ACC112 (cell line): ENCODE measurements around the gene PVALB.

Experiments
- H2AFZ ChIP-seq: fragments of 200-600 bp; sonication (generic); one replicate; pipeline ENCODE4 v1.6.0; 2017; ENCODE audit warnings: antibody characterized with exemption, low read length; ENCODE audit not compliant: unreplicated experiment
- H3K27ac ChIP-seq: fragments of 200-600 bp; sonication (generic); 2 replicates; pipeline ENCODE4 v1.5.1; 2014; ENCODE audit warnings: low read depth, mild to moderate bottlenecking, antibody characterized with exemption, low read length, moderate library complexity
- H3K27me3 ChIP-seq: fragments of 200-600 bp; sonication (generic); 2 replicates; pipeline ENCODE4 v1.6.1; 2014; ENCODE audit warnings: mild to moderate bottlenecking, antibody characterized with exemption, low read length, moderate library complexity, mixed read lengths; ENCODE audit not compliant: insufficient read depth
- H3K36me3 ChIP-seq: fragments of 200-600 bp; sonication (generic); 2 replicates; pipeline ENCODE4 v1.6.1; 2016; ENCODE audit warnings: mild to moderate bottlenecking, antibody characterized with exemption, low read length, moderate library complexity, mixed read lengths; ENCODE audit not compliant: insufficient read depth
- H3K4me1 ChIP-seq: fragments of 200-600 bp; sonication (generic); one replicate; pipeline ENCODE4 v1.6.1; 2016; ENCODE audit warnings: low read length, mixed read lengths; ENCODE audit not compliant: insufficient read depth, unreplicated experiment, control insufficient read depth
- H3K4me3 ChIP-seq: fragments of 200-600 bp; sonication (generic); 2 replicates; pipeline ENCODE4 v1.5.1; 2014; ENCODE audit warnings: mild to moderate bottlenecking, low read depth, low read length
- H3K79me2 ChIP-seq: fragments of 200-600 bp; sonication (generic); one replicate; pipeline ENCODE4 v1.6.0; 2016; ENCODE audit warnings: low read length; ENCODE audit not compliant: control insufficient read depth, unreplicated experiment, insufficient read depth

Gene PVALB

GRCh38 chr22:36772451-36772850, 44.4 kb downstream of the PVALB start:
- H3K36me3 ChIP-seq = no peaks in the 10 kb centered on the region
- H3K27me3 ChIP-seq = no peaks in the 10 kb centered on the region
- H3K79me2 ChIP-seq = no peaks in the 10 kb centered on the region
- H3K27ac ChIP-seq = no peak overlapping the region
- no peak overlapping the region for H3K4me3 ChIP-seq
- H3K4me1 ChIP-seq = peaks cover 9% of the 10 kb centered on the region
- no peak overlapping the region for H2AFZ ChIP-seq

- Histone ChIP-seq H2AFZ (no peak overlapping the region), H3K4me3 (no peak overlapping the region), H3K27me3 (no peaks in the 10 kb centered on the region), H3K36me3 (no peaks in the 10 kb centered on the region), H3K4me1 (peaks cover 5% of the 10 kb centered on the region), H3K79me2 (no peaks in the 10 kb centered on the region), H3K27ac (no peak overlapping the region)
Observed at GRCh38 chr22:36771356-36772063, 45.3 kb downstream of the PVALB start.

- Histone ChIP-seq H3K4me3 (no peak overlapping the region), H3K79me2 (no peaks in the 10 kb centered on the region), H2AFZ (no peak overlapping the region), H3K27ac (no peak overlapping the region), H3K4me1 (peaks cover 5% of the 10 kb centered on the region), H3K36me3 (no peaks in the 10 kb centered on the region), H3K27me3 (no peaks in the 10 kb centered on the region)
Observed at GRCh38 chr22:36770513-36771231, 46.2 kb downstream of the PVALB start.

GRCh38 chr22:36769541-36770512, 47.0 kb downstream of the PVALB start:
- H3K27me3 ChIP-seq = no peaks in the 10 kb centered on the region
- no peaks in the 10 kb centered on the region for H3K79me2 ChIP-seq
- no peaks in the 10 kb centered on the region for H3K36me3 ChIP-seq
- no peak overlapping the region for H3K27ac ChIP-seq
- no peak overlapping the region for H2AFZ ChIP-seq
- H3K4me1 ChIP-seq = no peaks in the 10 kb centered on the region
- no peak overlapping the region for H3K4me3 ChIP-seq

- no peak overlapping the region for H3K27ac ChIP-seq
- H2AFZ ChIP-seq = no peak overlapping the region
- no peaks in the 10 kb centered on the region for H3K4me1 ChIP-seq
- H3K4me3 ChIP-seq = no peak overlapping the region
- H3K79me2 ChIP-seq = no peaks in the 10 kb centered on the region
- H3K27me3 ChIP-seq = no peaks in the 10 kb centered on the region
- H3K36me3 ChIP-seq = no peaks in the 10 kb centered on the region
Observed at GRCh38 chr22:36768616-36769015, 48.2 kb downstream of the PVALB start.

GRCh38 chr22:36768141-36768540, 48.7 kb downstream of the PVALB start:
- no peak overlapping the region for H3K27ac ChIP-seq
- H3K79me2 ChIP-seq = no peaks in the 10 kb centered on the region
- H3K4me1 ChIP-seq = no peaks in the 10 kb centered on the region
- H3K36me3 ChIP-seq = no peaks in the 10 kb centered on the region
- no peaks in the 10 kb centered on the region for H3K27me3 ChIP-seq
- no peak overlapping the region for H2AFZ ChIP-seq
- no peak overlapping the region for H3K4me3 ChIP-seq

- H3K27me3 ChIP-seq = no peaks in the 10 kb centered on the region
- H3K27ac ChIP-seq = no peak overlapping the region
- no peak overlapping the region for H2AFZ ChIP-seq
- no peaks in the 10 kb centered on the region for H3K79me2 ChIP-seq
- no peaks in the 10 kb centered on the region for H3K4me1 ChIP-seq
- H3K4me3 ChIP-seq = no peak overlapping the region
- no peaks in the 10 kb centered on the region for H3K36me3 ChIP-seq
Observed at GRCh38 chr22:36767035-36767775, 49.6 kb downstream of the PVALB start.

GRCh38 chr22:36765943-36766450, 50.8 kb downstream of the PVALB start:
- H2AFZ ChIP-seq = no peak overlapping the region
- H3K27ac ChIP-seq = no peak overlapping the region
- no peaks in the 10 kb centered on the region for H3K4me1 ChIP-seq
- no peaks in the 10 kb centered on the region for H3K36me3 ChIP-seq
- H3K4me3 ChIP-seq = no peak overlapping the region
- H3K27me3 ChIP-seq = no peaks in the 10 kb centered on the region
- H3K79me2 ChIP-seq = no peaks in the 10 kb centered on the region

- H3K79me2 ChIP-seq = no peaks in the 10 kb centered on the region
- no peak overlapping the region for H3K27ac ChIP-seq
- H3K4me1 ChIP-seq = no peaks in the 10 kb centered on the region
- no peak overlapping the region for H3K4me3 ChIP-seq
- no peak overlapping the region for H2AFZ ChIP-seq
- no peaks in the 10 kb centered on the region for H3K36me3 ChIP-seq
- no peaks in the 10 kb centered on the region for H3K27me3 ChIP-seq
Observed at GRCh38 chr22:36765131-36765942, 51.5 kb downstream of the PVALB start.
